OCI-M2 (cell line): ENCODE measurements around the gene UGT2A1.

ENCODE experiments used
- DNase-seq: peaks from one replicate; lab custom pipeline; 2025; ENCODE audit not compliant: unreplicated experiment; lab: John Stamatoyannopoulos, UW

Gene UGT2A1

GRCh38 chr4:69591364-69591763 lies 61.7 kb downstream of the UGT2A1 start:
- no peak for DNase-seq

- DNase-seq = no peak
These were observed 63.2 kb downstream of the UGT2A1 start for GRCh38 chr4:69589884-69590283.

- no peak for DNase-seq
These were observed 68.9 kb downstream of the UGT2A1 start for GRCh38 chr4:69584135-69584534.

GRCh38 chr4:69583543-69583942 lies 69.5 kb downstream of the UGT2A1 start:
- DNase-seq = no peak

GRCh38 chr4:69577245-69577644 lies 75.8 kb downstream of the UGT2A1 start:
- DNase-seq = no peak

- no peak for DNase-seq
These were observed 76.7 kb downstream of the UGT2A1 start for GRCh38 chr4:69576251-69576877.

GRCh38 chr4:69568787-69569186 lies 84.3 kb downstream of the UGT2A1 start:
- DNase-seq = no peak

- no peak for DNase-seq
These were observed 89.6 kb downstream of the UGT2A1 start for GRCh38 chr4:69563424-69563823.

GRCh38 chr4:69549651-69550050 lies 103.4 kb downstream of the UGT2A1 start:
- no peak for DNase-seq

GRCh38 chr4:69546134-69546765 lies 106.8 kb downstream of the UGT2A1 start:
- peak; percentile 2 for DNase-seq
